A172 (cell line): ENCODE measurements around the gene SLC44A5. TPM values are rescaled to one million over a fixed set of nuclear protein-coding genes. Genes with fewer than 3 reads are reported as not detected.

Experiments used
- DNase-seq: peaks from one replicate; pipeline ENCODE4 v3.0.0-alpha.2; 2015; ENCODE audit warnings: low spot score
- total RNA-seq: library from RNA; depleted of rRNA; stranded (reverse); fragments of >200 nt; shearing (Covaris generic); gene quantifications from 2 replicates; pipeline ENCODE4 v1.2.3, GENCODE V29; 2014

Gene SLC44A5
- total RNA-seq, 1 experiment from 2014 or later: 3.7 TPM

DNA sequence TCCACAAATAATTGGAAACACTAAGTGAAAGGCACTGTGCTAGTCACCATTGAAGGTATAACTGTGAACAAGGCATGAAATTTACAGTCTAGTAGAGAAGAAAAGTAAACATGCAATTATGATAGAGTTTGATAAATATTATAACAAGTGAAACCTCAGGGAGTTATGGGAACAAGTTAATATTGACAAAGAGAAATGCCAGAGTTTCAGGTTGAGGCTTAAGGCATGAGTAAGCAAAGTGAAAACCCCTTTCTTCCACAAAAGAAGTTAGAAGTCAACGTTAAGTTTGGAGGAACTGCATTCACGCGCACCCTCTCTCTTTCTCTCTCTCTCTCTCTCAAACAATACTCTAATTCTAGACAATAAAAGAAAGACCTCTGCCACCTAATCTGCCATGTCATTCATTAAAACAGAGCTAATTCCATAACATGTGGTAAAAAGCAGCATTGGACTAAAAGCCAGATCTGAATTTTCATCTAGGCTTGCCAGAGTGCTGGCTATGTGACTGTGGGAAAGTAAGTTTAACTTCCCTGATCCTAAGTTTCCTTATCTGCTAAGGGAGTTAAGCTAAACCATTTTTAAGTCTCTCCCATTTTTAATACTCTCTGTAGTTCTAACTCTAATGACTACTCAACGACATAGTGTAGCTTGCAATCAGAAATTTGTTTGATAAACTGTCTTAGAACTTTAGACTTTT is 22.0 kb downstream of the SLC44A5 start:
- DNase-seq: no peak

DNA sequence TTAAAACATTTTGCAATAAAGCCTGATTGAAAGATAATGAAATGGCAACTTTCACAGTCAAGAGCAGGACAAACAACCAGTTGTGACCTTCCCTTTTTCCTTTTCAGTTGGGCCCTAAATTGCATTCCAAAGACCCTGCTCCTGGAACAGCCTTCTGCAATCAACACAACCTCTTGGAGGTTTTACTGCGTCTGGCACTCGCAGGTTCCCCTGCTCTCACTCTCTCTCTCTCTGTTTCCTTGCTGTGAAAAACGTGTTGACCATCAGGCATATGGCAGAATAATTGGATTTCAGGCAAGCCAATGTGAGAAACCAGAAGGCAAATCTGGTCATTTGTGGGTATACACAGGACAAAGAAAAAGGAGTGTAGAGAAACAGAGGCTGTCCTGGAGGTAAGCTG is 23.2 kb downstream of the SLC44A5 start:
- DNase-seq: no peak

DNA sequence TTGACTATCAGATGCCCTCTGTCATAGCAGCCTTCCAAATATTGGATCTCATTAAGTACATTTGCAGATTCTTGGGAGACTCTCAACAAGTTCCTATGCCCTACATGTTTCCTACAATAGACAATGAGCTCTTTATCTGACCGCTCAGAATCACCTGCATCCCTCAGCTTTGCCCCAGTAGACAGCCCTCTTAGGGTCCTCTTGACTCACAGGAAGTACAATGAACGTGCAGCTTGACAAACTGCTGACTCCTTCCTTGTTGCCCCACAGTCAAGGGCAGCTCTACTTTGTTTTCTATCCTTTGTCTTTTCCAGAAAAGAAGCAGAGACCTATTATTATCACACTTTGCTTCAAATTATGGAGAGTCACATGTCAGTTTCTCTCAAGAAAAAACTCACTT is 27.6 kb downstream of the SLC44A5 start:
- no peak for DNase-seq

DNA sequence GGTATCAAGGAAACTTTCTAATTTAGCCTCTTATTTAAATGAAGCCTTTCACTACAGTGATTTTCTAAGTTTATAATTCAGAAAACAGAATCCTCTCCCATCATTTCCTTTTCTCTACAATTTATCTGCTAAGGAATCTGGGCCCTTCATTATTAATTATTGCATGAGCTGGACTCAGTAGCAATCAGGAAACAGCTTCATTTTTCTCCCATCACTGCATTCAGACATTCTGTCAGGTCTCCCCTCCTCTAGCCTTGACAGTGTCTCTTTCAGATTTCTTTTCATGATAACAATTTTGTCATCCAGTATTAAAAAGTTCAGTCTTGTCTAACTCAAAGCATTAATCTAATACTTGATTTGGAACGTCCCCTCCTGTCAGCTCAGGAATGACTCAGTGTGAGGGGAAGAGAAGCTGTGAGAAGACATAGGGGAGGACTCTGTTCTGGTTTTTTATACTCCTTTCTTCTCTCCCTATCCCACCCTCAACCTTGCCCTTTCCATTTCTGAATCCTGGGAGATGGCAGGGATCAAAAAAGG is 28.1 kb downstream of the SLC44A5 start:
- DNase-seq: no peak

DNA sequence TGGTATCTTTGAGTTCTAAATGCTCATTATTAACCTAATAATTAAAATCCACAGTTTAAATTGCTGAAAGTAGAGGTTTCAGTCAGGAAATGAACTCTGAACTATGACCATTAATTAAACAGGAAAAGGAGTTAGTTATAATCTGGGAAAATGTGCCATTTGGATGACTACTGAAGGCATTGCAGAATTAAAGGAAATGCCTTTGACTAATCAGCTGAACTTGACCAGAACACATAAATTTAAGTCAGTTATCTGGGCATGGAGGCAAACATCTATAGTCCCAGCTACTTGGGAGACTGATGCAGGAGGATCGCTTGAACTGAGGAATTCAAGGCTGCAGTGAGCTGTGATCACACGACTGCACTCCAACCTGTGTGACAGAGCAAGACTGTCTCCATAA is 31.9 kb downstream of the SLC44A5 start:
- DNase-seq: peak; percentile 2

DNA sequence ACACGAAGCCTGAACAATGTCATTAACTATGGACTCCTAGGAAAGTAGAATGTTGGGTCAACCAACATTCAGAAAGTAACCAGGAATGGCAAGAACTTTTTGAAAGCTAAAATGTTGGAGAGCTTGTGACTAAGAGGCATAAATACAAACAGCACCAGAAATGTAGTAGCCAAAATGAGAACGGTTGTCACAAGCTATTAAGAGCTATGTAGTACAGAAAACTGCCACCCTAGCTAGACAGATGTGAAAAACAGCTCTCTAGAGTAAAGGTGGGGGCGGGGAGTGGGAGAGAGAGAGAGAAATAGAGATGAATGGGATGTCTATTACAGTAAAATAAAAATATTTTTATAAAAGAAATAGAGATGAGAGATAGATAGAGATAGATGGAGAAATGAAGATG is 35.1 kb downstream of the SLC44A5 start:
- no peak for DNase-seq

DNA sequence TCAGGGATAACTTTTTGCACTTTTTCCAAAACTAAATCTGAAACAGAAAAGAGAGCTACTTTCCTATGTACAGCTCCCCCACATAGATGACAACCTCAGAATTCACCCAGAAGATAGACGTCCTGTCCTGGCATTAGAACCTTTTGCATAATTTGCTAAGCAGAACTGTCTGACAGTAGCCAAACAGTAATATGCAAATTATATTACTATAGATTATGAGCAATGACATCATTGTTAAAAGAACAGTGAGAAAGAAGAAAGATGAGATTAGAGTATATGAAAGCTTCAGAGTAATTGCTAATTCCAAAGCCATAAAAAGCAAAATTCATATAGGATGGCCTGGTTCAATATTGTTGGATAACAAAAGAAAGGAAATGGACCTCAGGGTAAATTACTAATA is 43.7 kb downstream of the SLC44A5 start:
- DNase-seq: no peak

DNA sequence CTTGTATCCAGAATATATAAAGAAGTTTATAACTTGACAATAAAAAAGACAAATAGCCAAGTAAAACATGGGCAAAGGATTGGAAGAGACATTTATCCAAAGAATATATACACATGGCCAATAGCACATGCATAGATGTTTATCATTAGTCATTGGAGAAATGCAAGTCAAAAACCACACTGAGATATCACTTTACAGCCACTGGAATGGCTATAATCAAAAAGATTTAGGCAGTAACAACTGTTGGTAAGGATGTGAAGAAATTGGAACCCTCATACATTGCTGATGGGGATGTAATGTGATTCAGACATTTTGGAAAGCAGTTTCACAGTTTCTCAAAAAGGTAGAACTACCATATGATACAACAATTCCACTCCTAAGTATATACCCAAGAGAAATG is 51.1 kb downstream of the SLC44A5 start:
- DNase-seq: no peak

DNA sequence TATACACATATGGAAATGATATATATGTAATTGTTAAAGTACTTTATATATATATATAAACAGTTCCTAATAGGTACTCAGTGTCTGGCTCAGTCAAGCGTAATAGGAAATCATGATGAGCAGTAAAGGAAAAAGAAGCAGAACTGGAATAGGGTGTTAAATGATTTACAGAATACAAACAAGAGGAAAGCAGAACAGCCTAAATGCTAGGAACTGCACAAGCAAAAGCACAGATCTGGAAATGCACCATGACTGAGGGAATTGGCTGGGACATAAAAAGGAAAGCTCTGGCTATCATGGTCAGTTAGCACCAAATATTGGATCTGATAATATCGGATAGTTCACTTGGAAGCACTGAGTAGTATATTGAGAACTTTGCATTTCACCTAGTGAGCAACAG is 51.8 kb downstream of the SLC44A5 start:
- DNase-seq: no peak

DNA sequence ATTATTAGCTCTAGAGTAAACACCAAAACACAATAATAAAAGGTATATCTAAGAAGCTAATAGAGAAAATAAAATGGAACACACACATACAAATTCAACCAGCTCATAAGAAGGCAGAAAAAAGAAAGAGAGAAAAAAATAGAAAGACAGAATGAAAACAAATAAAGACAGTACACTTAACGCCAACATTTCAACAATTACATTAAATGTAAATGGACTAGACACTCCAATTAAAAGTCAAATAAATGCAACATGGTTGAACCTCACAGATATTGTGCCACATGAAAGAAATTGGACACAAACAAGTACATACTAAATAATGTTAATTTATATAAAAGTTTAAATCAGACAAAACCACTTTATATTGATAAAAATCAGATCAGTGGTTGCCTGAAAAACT is 56.0 kb downstream of the SLC44A5 start:
- no peak for DNase-seq

DNA sequence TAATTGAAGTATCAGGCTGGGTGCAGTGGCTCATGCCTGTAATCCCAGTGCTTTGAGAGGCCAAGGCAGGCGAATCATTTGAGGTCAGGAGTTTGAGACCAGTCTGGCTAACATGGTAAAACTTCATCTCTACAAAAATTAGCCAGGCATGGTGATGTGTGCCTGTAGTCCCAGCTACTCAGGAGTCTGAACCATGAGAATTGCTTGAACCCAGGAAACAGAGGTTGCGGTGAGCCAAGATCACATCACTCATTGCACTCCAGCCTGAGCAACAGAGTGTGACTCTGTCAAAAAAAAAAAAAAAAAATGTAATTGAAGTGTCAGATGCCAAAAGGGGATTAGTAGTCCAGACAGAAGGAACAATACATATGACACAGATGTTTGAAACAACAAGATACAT is 56.7 kb downstream of the SLC44A5 start:
- DNase-seq: no peak

DNA sequence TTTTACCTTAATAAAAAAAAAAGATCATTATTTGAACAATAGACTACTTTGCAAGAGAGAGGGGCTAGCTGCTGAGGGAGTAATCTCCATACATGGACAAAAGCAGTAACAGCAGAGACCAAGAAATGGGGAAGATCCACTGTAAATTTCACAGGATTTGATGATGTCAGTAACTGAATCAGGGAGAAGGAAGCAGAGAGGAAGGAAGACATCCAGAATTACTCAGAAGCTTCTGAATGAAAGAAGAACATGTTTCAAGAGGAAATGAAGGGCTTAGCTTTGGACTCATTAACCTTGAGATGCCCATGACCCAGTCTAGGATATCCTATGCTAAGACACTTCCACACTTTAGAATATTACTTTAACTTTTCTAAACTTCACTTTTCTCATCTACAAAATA is 60.4 kb downstream of the SLC44A5 start:
- DNase-seq: no peak

DNA sequence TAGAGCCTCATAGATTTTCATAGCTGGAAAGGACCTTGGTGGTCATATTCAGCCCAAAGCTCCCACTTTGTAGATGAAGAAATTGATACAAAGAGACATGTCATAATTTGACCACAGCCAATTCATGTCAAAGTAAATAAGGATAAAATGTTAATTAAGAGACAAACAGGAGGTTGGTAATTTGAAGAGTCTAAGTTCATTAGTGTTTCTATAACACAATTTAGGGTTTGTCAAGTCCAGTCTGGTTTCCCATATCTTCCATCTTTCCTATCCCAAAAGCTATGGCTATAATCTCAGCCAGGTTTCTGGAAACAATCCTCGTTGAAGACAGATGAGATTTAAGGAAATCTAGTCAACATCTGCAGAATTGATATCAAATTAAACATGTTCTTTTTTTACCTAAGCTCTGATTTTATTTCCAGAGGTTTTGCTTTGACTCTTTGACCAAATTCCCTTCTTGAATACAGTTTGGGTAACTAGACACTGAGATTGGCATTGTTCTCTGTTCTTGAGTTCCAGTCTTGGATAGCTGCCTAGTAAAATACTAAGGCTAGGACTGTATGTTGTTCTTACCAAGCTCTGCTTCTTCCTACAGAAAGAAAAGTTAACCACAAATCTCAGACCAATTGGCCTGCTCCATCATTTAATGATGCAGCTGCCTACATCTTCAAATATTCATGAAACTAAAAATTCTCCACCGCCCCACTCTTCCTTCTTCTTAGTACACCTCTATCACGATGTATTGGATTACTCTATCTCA is 62.0 kb downstream of the SLC44A5 start:
- no peak for DNase-seq

DNA sequence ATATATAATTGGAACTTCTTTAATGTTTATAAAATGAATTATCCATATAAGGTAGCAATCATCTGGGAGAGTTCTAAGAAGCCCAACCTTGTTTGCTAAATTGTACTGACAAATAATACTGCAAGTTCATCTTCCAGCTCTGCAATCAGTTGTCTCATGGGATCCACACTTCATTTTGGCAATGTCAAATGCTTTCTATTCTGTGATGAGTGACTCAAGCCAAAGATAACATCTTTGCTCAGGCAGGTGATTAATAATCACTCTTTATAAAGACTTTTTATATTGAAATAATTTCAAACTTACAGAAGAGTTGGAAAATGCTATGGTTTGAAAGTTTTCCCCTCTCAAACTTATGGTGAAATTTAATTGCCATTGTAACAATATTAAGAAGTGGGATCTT is 67.2 kb downstream of the SLC44A5 start:
- no peak for DNase-seq

DNA sequence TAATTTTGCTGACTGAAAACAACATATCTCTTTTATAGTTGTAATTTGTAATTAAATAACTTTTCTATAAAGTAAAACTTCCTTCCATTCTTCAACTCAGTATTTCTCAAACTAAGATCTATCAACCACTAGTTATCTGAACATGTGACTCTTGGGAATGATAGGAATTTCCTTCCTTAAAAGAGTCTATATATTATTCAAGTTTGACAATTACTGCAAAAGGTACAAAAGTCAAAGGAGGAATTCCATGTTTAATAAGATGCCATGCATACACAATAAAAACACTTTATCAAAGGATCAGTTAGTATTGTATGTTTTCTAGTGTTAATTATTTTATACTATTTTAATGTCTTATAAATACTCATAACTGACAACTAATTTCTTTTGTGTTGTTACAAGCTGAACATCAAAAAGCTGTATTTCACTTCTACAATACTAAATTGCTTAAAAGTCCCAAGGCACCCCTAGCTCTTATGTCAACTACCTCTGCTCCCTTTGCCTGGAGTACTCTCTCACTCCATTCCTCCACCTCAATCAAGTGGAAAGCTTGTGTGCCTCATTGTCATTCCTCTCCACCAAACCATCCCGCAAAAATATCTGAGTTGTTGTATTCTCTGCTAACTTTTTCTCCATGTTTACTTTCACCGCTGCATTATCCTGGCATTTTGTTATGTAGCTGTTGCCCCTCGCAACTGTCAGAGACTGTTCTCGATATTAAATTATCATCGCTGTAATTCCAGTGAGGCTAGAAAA is 67.9 kb downstream of the SLC44A5 start:
- no peak for DNase-seq

DNA sequence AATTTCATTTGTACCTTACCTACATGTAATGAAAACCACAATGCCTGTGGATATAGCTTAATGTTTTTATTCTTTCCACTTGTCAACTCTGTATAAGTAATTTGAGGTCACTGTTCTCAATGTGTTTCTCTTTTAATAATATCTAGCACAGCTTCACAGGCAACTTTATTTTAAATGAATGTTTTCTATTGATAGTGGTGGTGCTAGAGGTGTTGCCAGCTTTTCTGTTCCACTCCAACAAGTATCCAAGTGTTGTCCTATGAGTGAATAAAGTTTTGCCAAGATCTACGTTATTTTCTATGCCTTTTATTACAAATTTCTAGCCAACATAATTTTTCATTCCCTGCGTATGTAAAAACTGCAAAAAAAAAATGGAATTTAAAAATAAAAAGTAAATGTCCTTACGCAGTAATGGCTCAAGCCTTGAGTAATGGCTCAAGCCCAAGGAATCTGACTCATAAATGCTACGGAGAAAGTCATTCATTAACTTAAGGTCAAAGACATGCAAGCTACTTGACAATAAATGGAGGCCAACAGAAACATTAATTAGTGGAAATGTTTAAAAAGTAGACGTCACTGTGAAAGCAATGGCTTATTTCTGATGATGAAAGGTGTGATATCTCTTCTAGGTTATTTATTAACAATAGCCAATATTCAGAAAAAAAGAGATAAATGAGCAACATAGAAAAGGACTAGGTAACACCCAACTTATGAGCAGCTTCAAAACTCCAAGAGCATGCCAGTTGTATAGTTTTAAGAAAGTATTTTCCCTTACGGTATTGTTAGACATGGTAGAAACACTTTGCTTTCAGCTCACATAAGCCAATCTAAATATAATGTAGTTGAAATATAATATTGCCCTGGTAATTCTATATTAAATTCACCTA is 71.4 kb downstream of the SLC44A5 start:
- DNase-seq: peak; percentile 23

DNA sequence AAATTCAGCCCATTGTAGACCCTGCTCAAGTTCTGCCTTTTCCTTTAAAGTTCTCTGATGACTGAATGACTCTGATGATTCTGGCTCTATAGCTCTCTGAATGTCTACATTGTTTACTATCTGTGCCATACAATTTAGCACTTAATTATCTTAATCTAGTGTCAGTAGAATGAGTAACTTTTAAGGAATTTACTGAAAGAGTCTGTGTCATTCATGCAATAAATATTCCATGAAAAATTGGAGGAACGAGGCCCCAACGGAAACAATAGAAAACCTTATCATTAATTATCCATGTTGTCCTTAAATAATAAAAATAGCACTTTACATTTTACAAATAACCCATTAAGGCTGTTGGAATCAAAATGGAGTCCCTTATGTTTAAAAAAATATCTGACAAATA is 77.8 kb downstream of the SLC44A5 start:
- no peak for DNase-seq

DNA sequence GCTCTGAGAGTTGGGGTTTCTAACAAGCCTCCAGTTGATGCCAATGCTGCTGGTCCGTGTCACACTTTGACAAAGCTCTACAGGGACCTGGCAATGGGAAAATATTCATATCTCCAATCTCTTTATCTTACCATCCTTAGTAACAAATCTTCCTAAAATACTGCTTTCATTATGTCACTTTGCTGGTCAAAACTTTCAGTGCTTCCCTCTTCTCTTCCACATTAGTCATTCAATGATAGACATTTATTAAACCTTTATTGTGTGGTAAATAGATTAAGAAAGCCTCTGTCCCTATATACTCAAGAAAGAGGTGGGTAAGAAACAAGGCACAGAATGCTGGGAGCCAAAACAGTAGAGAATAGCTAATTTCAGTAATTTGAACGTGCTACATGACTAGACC is 79.3 kb downstream of the SLC44A5 start:
- DNase-seq: no peak

DNA sequence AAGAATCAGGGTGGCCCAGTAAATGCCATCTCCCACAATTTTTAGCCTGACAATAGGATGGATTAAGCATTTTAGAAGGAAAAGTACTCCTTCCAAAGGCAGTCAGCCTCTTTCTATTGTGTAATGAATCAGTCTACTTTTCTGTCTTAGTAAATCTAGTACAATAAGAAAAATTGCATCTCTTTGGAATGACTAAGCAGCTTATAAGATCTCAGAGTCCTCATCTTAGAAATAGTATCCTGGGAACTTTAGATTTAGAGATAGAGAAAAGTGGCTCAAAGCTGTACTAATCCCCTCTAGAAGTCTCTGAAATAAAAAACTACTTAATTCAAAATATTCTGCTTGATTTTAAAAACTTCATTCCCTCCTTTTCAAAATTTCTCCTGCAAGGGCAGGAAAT is 81.4 kb downstream of the SLC44A5 start:
- peak; percentile 45 for DNase-seq

DNA sequence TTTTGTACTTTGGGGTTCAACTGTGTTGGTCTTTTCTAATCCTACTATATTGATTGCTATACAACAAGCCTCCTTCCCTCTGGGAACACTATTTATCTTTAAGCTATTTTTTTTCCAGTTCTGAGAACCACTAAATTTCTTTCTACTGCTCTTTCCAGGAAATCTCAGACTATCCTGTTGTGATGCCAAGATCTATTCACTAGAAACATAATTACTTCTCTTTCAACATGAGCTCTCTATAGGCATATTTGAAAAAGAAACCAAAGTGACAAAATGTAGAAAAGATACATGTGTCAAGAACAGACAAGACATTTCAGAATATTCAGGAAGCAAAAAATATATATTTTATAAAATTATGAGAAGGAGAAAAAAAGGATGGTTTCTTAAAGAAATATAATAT is 82.9 kb downstream of the SLC44A5 start:
- DNase-seq: no peak

DNA sequence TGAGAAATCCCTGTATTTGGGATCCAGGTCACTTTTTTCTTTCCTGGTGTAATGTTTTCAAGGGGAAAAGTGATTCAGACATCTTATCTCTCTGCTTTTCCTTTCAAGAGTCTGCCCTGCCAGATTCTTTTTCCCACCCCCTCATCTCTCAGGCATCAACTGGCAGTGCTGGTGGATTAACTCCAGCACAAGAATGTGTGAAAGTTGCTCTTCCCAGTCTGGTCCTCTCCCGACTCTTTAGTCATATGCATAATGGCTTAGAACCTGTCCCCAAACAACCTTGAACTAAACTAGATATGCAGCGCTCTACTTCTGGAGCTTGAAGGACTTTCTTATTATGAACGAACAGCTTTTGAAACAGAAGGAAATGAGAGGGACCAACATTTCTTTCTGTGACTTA is 88.5 kb downstream of the SLC44A5 start:
- no peak for DNase-seq

DNA sequence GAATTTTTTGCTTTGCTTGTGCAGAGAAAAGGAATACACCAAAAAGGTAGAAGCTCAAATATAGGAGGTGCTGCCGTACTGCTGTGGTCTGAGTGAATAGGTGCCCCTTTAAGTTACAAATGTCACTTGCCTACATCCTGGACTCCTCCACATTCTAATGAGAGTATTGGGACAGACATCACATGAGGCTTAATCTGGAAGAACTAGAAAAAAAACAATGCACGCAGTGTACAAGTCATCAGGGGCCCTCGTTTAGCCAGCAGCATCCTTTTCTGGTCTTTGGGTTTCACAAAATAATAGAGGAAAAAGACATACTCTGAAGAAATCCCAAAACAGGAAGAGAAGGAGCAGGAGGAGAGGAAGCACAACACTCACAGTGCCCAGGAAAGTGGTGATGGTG is 89.3 kb downstream of the SLC44A5 start:
- no peak for DNase-seq
